H1 (cell line): ENCODE measurements around the gene ARMC5. TPM values are rescaled to one million over a fixed set of nuclear protein-coding genes. Genes with fewer than 3 reads are reported as not detected.

ENCODE experiments used
- SIX5 ChIP-seq: IDR thresholded peaks from 2 replicates; pipeline ENCODE4 v1.6.1; 2011; ENCODE audit warnings: mild to moderate bottlenecking, low read depth, low read length
- SP2 ChIP-seq: IDR thresholded peaks from 2 replicates; pipeline ENCODE4 v1.6.1; 2012; ENCODE audit warnings: mild to moderate bottlenecking, low read length, inconsistent platforms
- polyA plus RNA-seq, 7 experiments: library from polyadenylated mRNA; depleted of rRNA in 3 of 7; stranded (reverse) in 5 of 7; unstranded in 2 of 7; fragments of >200 nt in 5 of 7; fragments of 200-250 nt in 2 of 7; gene quantifications; 1 replicate in 5 of 7; 2 replicates in 1 of 7; 4 replicates in 1 of 7; pipeline versions ENCODE4 v1.2.1 to v1.2.3, GENCODE V29; 2011 to 2013; ENCODE audit warnings: missing spikeins in 2 of 7, mixed read lengths in 2 of 7
- total RNA-seq: library from RNA; stranded (reverse); fragmentation: NEBNext Ultra II Directional; extraction: Animal tissue kit (Norgen Biotek cat#: 25700); gene quantifications from 2 replicates; pipeline ENCODE4 v1.2.1, GENCODE V29; 2021
- TF ChIP-seq, protein P1 (sequence below): fragments of 300-600 bp; sonication (generic); IDR thresholded peaks from 2 replicates; pipeline ENCODE4 v1.7.1; 2012; ENCODE audit warnings: low read length, moderate library complexity, mild to moderate bottlenecking, inconsistent platforms; ENCODE audit not compliant: insufficient replicate concordance

Gene ARMC5
- total and polyA plus RNA-seq, 2 of the 8 experiments (the other 6 are each of a cell fraction or from before 2014, with no cell fraction given) = 7.8 to 8.7 TPM

DNA sequence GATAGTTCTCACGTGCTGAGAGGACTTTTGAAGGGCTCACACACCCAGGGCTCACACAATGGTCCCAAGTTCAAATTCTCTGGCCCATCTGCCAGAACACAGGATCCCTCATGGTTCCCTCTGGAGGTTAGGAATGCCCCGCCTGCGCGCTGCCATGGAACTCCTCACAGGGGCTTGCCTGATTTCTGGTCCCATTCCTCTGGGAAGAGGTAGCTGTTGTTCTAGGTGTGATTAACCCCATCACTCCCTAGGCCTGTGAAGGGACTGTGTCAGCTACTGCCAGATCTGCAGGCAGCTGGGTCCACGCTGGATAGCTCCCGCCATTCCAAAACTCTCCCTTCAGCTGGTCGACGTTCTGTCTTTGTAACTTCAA lies 2.3 kb upstream of the ARMC5 start (continued):
- TF ChIP-seq, protein P1, sequence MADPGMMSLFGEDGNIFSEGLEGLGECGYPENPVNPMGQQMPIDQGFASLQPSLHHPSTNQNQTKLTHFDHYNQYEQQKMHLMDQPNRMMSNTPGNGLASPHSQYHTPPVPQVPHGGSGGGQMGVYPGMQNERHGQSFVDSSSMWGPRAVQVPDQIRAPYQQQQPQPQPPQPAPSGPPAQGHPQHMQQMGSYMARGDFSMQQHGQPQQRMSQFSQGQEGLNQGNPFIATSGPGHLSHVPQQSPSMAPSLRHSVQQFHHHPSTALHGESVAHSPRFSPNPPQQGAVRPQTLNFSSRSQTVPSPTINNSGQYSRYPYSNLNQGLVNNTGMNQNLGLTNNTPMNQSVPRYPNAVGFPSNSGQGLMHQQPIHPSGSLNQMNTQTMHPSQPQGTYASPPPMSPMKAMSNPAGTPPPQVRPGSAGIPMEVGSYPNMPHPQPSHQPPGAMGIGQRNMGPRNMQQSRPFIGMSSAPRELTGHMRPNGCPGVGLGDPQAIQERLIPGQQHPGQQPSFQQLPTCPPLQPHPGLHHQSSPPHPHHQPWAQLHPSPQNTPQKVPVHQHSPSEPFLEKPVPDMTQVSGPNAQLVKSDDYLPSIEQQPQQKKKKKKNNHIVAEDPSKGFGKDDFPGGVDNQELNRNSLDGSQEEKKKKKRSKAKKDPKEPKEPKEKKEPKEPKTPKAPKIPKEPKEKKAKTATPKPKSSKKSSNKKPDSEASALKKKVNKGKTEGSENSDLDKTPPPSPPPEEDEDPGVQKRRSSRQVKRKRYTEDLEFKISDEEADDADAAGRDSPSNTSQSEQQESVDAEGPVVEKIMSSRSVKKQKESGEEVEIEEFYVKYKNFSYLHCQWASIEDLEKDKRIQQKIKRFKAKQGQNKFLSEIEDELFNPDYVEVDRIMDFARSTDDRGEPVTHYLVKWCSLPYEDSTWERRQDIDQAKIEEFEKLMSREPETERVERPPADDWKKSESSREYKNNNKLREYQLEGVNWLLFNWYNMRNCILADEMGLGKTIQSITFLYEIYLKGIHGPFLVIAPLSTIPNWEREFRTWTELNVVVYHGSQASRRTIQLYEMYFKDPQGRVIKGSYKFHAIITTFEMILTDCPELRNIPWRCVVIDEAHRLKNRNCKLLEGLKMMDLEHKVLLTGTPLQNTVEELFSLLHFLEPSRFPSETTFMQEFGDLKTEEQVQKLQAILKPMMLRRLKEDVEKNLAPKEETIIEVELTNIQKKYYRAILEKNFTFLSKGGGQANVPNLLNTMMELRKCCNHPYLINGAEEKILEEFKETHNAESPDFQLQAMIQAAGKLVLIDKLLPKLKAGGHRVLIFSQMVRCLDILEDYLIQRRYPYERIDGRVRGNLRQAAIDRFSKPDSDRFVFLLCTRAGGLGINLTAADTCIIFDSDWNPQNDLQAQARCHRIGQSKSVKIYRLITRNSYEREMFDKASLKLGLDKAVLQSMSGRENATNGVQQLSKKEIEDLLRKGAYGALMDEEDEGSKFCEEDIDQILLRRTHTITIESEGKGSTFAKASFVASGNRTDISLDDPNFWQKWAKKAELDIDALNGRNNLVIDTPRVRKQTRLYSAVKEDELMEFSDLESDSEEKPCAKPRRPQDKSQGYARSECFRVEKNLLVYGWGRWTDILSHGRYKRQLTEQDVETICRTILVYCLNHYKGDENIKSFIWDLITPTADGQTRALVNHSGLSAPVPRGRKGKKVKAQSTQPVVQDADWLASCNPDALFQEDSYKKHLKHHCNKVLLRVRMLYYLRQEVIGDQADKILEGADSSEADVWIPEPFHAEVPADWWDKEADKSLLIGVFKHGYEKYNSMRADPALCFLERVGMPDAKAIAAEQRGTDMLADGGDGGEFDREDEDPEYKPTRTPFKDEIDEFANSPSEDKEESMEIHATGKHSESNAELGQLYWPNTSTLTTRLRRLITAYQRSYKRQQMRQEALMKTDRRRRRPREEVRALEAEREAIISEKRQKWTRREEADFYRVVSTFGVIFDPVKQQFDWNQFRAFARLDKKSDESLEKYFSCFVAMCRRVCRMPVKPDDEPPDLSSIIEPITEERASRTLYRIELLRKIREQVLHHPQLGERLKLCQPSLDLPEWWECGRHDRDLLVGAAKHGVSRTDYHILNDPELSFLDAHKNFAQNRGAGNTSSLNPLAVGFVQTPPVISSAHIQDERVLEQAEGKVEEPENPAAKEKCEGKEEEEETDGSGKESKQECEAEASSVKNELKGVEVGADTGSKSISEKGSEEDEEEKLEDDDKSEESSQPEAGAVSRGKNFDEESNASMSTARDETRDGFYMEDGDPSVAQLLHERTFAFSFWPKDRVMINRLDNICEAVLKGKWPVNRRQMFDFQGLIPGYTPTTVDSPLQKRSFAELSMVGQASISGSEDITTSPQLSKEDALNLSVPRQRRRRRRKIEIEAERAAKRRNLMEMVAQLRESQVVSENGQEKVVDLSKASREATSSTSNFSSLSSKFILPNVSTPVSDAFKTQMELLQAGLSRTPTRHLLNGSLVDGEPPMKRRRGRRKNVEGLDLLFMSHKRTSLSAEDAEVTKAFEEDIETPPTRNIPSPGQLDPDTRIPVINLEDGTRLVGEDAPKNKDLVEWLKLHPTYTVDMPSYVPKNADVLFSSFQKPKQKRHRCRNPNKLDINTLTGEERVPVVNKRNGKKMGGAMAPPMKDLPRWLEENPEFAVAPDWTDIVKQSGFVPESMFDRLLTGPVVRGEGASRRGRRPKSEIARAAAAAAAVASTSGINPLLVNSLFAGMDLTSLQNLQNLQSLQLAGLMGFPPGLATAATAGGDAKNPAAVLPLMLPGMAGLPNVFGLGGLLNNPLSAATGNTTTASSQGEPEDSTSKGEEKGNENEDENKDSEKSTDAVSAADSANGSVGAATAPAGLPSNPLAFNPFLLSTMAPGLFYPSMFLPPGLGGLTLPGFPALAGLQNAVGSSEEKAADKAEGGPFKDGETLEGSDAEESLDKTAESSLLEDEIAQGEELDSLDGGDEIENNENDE = no peak
- TF ChIP-seq SIX5 = no peak
- no peak for TF ChIP-seq SP2
- TF ChIP-seq, all 59 proteins: peak for 0
